PC-3 (cell line): ENCODE results near the gene PRUNE2. TPM values are rescaled to one million over a fixed set of nuclear protein-coding genes. Genes with fewer than 3 reads are reported as not detected.

Experiments used
- ATAC-seq: fragments of 200-7000 bp; cut with Tn5 transposase; 2 replicates; pipeline ENCODE4 v1.9.1; 2020; ENCODE audit warnings: mild to moderate bottlenecking, moderate library complexity
- BruUV-seq: library from RNA; stranded (reverse); fragments of 400-500 nt; replicated peaks from 2 replicates; lab custom pipeline; 2021; lab: Mats Ljungman, UMichigan
- CTCF ChIA-PET: fragments of 300-600 bp; sonication (Branson Sonifier 250); formaldehyde crosslinking; loops from one replicate; lab custom pipeline; 2022; ENCODE audit warnings: antibody characterized with exemption; lab: Charles Lee
- POLR2A ChIA-PET: fragments of 300-600 bp; sonication (Branson Sonifier 250); formaldehyde crosslinking; loops from one replicate; lab custom pipeline; 2022; ENCODE audit warnings: antibody characterized with exemption; ENCODE audit not compliant: unreplicated experiment; lab: Charles Lee
- DNase-seq: peaks from one replicate; pipeline ENCODE4 v3.0.0-alpha.2; 2015
- H2AFZ ChIP-seq: fragments of 300-600 bp; sonication (generic); 2 replicates; pipeline ENCODE4 v1.6.0; 2016; ENCODE audit warnings: antibody characterized with exemption, low read length
- H3F3A ChIP-seq: fragments of 300-600 bp; sonication (generic); one replicate; pipeline ENCODE4 v1.6.0; 2017; ENCODE audit warnings: antibody characterized with exemption, low read length, control low read depth, mild to moderate bottlenecking; ENCODE audit not compliant: unreplicated experiment
- H3K27ac ChIP-seq: fragments of 300-600 bp; sonication (generic); 2 replicates; pipeline ENCODE4 v1.5.1; 2016; ENCODE audit warnings: mild to moderate bottlenecking, low read length
- H3K27me3 ChIP-seq: fragments of 300-600 bp; sonication (generic); 2 replicates; pipeline ENCODE4 v1.6.1; 2016; ENCODE audit warnings: low read length, mixed read lengths
- H3K36me3 ChIP-seq: fragments of 300-600 bp; sonication (generic); 2 replicates; pipeline ENCODE4 v1.6.1; 2016; ENCODE audit warnings: low read depth, mixed run types, low read length, mixed read lengths
- H3K4me1 ChIP-seq: fragments of 300-600 bp; sonication (generic); 2 replicates; pipeline ENCODE4 v1.5.1; 2016; ENCODE audit warnings: low read length; ENCODE audit not compliant: insufficient read depth
- H3K4me2 ChIP-seq: fragments of 300-600 bp; sonication (generic); 2 replicates; pipeline ENCODE4 v1.6.0; 2016; ENCODE audit warnings: low read length
- H3K4me3 ChIP-seq: fragments of 300-600 bp; sonication (generic); 2 replicates; pipeline ENCODE4 v1.5.1; 2016; ENCODE audit warnings: mild to moderate bottlenecking, low read length, mixed read lengths
- H3K79me2 ChIP-seq: fragments of 300-600 bp; sonication (generic); 2 replicates; pipeline ENCODE4 v1.6.1; 2017; ENCODE audit warnings: low read length, mixed read lengths
- H3K9ac ChIP-seq: fragments of 300-600 bp; sonication (generic); 2 replicates; pipeline ENCODE4 v1.6.0; 2016; ENCODE audit warnings: mild to moderate bottlenecking, low read length
- H3K9me2 ChIP-seq: fragments of 300-600 bp; sonication (generic); replicated peaks from 2 replicates; pipeline ENCODE4 v1.6.1; 2016; ENCODE audit warnings: mixed run types, low read length, mixed read lengths
- H3K9me3 ChIP-seq: fragments of 300-600 bp; sonication (generic); 2 replicates; pipeline ENCODE4 v1.6.1; 2016; ENCODE audit warnings: low read length, mixed read lengths
- H4K20me1 ChIP-seq: fragments of 300-600 bp; sonication (generic); 2 replicates; pipeline ENCODE4 v1.6.1; 2016; ENCODE audit warnings: low read length, mixed read lengths
- EZH2 ChIP-seq: fragments of 300-600 bp; sonication (generic); IDR thresholded peaks from one replicate; pipeline ENCODE4 v1.6.1; 2017; ENCODE audit warnings: antibody characterized with exemption, mild to moderate bottlenecking, low read length; ENCODE audit not compliant: unreplicated experiment
- EZH2phosphoT487 ChIP-seq: fragments of 300-600 bp; sonication (generic); IDR thresholded peaks from 2 replicates; pipeline ENCODE4 v1.6.1; 2018; ENCODE audit warnings: mild to moderate bottlenecking, antibody characterized with exemption, low read length, borderline replicate concordance
- intact Hi-C: fragments of 100-400 bp; cut with micrococcal nuclease; formaldehyde crosslinking; loops from 2 replicates; pipeline ENCODE4 v1.9.0; 2023
- total RNA-seq: library from RNA; depleted of rRNA; stranded (reverse); fragments of >200 nt; gene quantifications from 2 replicates; pipeline ENCODE4 v1.2.3, GENCODE V29; 2014
- TF ChIP-seq, protein P1 (sequence below): fragments of 300-600 bp; sonication (generic); conservative IDR thresholded peaks from 2 replicates; pipeline ENCODE4 v1.5.1; 2017; ENCODE audit warnings: antibody characterized with exemption, low read depth, mild to moderate bottlenecking, low read length

PRUNE2 gene
- total RNA-seq, 1 experiment from 2014 or later = not detected

DNA sequence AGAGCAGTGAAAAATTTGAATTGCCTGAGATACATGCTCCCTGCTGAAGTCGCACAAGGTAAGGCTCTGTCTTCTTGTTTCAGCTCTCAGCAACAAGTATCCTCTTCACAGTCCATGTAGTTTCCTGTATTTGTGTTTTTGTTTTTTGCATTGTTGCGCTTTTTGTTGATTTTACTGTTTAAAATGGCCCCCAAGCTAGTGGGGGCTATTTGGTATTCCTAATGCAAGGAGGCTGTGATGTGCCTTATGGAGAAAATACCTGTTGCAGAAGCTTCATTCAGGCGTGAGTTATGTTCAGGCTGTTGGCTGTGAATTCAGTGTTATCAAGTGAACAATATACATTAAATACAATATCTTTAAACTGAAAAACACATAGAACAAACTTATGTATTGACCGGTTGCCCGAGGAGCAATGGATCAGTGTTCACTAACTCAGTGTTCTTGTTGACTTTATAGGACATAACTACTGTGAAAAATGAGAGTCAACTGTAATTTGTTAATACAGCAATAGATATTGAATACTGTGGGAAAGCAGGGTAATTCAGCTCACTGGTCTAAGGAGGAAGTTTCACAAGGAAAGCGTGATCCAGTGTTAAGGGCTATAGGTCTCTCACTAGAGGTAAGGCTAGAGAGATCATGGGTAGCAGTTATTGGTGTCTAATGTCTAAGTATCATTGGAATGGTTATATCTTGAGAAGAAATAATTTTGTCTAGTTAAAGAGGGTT lies 296.5 kb downstream of the PRUNE2 start:
- intact Hi-C loops = no loop called here
- Histone ChIP-seq H3K4me3 (no peak overlapping the region), H3F3A (no peaks in the 10 kb centered on the region), H3K36me3 (no peaks in the 10 kb centered on the region), H3K9me2 (no peaks in the 10 kb centered on the region), H3K27me3 (peaks cover 31% of the 10 kb centered on the region), H3K79me2 (no peaks in the 10 kb centered on the region), H4K20me1 (no peaks in the 10 kb centered on the region), H3K4me2 (no peak overlapping the region), H3K9me3 (no peaks in the 10 kb centered on the region), H3K9ac (no peak overlapping the region), H2AFZ (no peak overlapping the region), H3K4me1 (no peaks in the 10 kb centered on the region), H3K27ac (no peak overlapping the region)
- TF ChIP-seq, protein P1, sequence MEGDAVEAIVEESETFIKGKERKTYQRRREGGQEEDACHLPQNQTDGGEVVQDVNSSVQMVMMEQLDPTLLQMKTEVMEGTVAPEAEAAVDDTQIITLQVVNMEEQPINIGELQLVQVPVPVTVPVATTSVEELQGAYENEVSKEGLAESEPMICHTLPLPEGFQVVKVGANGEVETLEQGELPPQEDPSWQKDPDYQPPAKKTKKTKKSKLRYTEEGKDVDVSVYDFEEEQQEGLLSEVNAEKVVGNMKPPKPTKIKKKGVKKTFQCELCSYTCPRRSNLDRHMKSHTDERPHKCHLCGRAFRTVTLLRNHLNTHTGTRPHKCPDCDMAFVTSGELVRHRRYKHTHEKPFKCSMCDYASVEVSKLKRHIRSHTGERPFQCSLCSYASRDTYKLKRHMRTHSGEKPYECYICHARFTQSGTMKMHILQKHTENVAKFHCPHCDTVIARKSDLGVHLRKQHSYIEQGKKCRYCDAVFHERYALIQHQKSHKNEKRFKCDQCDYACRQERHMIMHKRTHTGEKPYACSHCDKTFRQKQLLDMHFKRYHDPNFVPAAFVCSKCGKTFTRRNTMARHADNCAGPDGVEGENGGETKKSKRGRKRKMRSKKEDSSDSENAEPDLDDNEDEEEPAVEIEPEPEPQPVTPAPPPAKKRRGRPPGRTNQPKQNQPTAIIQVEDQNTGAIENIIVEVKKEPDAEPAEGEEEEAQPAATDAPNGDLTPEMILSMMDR = no peak
- TF ChIP-seq EZH2phosphoT487 = no peak
- TF ChIP-seq EZH2 = no peak
- no peak for ATAC-seq
- ChIA-PET POLR2A (no interaction called here), CTCF (no interaction called here)
- DNase-seq = no peak
- no TSS peak for BruUV-seq

DNA sequence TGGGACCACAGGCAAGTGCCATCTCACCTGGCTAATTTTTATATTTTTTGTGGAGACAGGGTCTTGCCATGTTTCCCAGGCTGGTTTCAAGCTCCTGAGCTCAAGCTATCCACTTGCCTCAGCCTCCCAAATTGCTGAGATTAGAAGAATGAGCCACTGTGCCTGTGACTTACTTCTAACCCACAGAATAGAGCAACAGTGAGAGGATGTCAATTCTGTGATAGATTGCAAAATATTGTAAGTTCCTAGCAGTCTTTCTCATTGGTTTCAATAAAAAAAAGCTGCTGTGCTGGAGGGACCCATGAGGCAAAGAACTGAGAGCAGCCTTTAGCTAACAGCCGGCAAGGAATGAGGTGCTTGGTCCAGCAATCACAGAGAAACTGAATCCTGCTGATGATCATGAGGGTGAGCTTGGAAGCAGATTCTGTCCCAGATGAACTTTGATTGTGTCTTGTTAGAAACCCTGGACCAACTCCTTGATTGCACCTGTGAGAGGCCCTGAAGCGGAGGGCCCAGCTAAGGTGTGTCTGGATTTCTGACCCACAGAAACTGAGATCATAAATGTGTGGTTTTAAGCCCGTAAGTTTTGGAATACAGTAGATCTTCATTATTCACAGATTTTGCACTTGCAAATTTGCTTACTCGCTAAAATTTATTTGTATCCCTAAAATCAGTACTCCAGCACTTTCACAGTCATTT lies 297.2 kb downstream of the PRUNE2 start:
- no peak for TF ChIP-seq EZH2phosphoT487
- TF ChIP-seq, protein P1 = no peak
- no peak for TF ChIP-seq EZH2
- CTCF ChIA-PET = no interaction called here
- H3K36me3 ChIP-seq = no peaks in the 10 kb centered on the region

More for the DNA sequence above, 297.2 kb downstream of the PRUNE2 start:
- H3F3A ChIP-seq = no peaks in the 10 kb centered on the region
- no peaks in the 10 kb centered on the region for H3K9me3 ChIP-seq
- ATAC-seq = no peak
- H3K9ac ChIP-seq = no peak overlapping the region
- DNase-seq = no peak
- no peaks in the 10 kb centered on the region for H4K20me1 ChIP-seq
- POLR2A ChIA-PET = no interaction called here
- H3K4me2 ChIP-seq = no peak overlapping the region
- H3K4me1 ChIP-seq = no peaks in the 10 kb centered on the region
- no peak overlapping the region for H2AFZ ChIP-seq
- intact Hi-C loops = no loop called here
- H3K4me3 ChIP-seq = no peak overlapping the region
- no peak overlapping the region for H3K27ac ChIP-seq
- peaks cover 24% of the 10 kb centered on the region for H3K27me3 ChIP-seq
- H3K9me2 ChIP-seq = no peaks in the 10 kb centered on the region
- H3K79me2 ChIP-seq = no peaks in the 10 kb centered on the region
- BruUV-seq = no TSS peak
